Stimulated activated naive B cell treated with anti-CD40 and anti-IgM and Interleukin-4, amounts not matched to agents 10 μg/mL and 1 μg/mL and 100 μg/mL, for 72 hours (primary cell): Measurements from ENCODE around the gene PCDH9.

Source experiments
- ATAC-seq, 2 donors: fragments of 150-1000 bp; cut with Tn5 transposase; replicated peaks; 2 replicates each; pipeline ENCODE4 v1.10.0; 2021; ENCODE audit warnings: moderate library complexity in 1 of 2
- DNase-seq: peaks from one replicate; pipeline ENCODE4 v3.0.0; 2021
- H3K27ac Mint-ChIP-seq: one replicate; pipeline ENCODE4 v1.8.0; 2022; ENCODE audit warnings: mild to moderate bottlenecking, mixed read lengths
- H3K27me3 Mint-ChIP-seq, 2 donors: one replicate each; pipeline ENCODE4 v1.8.0; 2022; ENCODE audit warnings: mixed read lengths in 2 of 2
- H3K36me3 Mint-ChIP-seq, 2 donors: one replicate each; pipeline ENCODE4 v1.8.0; 2022; ENCODE audit warnings: mixed read lengths in 2 of 2, mild to moderate bottlenecking in 1 of 2
- H3K4me1 Mint-ChIP-seq, 2 donors: one replicate each; pipeline ENCODE4 v1.8.0; 2022; ENCODE audit warnings: mixed read lengths in 2 of 2, mild to moderate bottlenecking in 1 of 2
- H3K4me3 Mint-ChIP-seq, 2 donors: one replicate each; pipeline ENCODE4 v1.8.0; 2022; ENCODE audit warnings: mild to moderate bottlenecking in 2 of 2, mixed read lengths in 2 of 2, moderate library complexity in 1 of 2
- H3K9me3 Mint-ChIP-seq, 2 donors: one replicate each; pipeline ENCODE4 v1.8.0; 2022; ENCODE audit warnings: mixed read lengths in 2 of 2, mild to moderate bottlenecking in 1 of 2

Gene PCDH9

GRCh38 chr13:67014399-67014798 is 215.7 kb downstream of the PCDH9 start:
- Mint-ChIP-seq H3K4me3 (no peak overlapping the region), H3K4me1 (peaks cover 7 to 9% of the 10 kb centered on the region in 2 donors), H3K27me3 (no peaks in the 10 kb centered on the region), H3K27ac (no peak overlapping the region), H3K36me3 (no peaks in the 10 kb centered on the region), H3K9me3 (no peaks in the 10 kb centered on the region)
- DNase-seq (no peak), ATAC-seq (no peak)

GRCh38 chr13:67013709-67014108 is 216.4 kb downstream of the PCDH9 start:
- ATAC-seq: no peak
- H3K9me3 Mint-ChIP-seq: no peaks in the 10 kb centered on the region
- no peaks in the 10 kb centered on the region for H3K36me3 Mint-ChIP-seq
- H3K4me3 Mint-ChIP-seq: no peak overlapping the region
- no peaks in the 10 kb centered on the region for H3K27me3 Mint-ChIP-seq
- peaks cover 3 to 5% of the 10 kb centered on the region in 2 donors for H3K4me1 Mint-ChIP-seq
- no peak overlapping the region for H3K27ac Mint-ChIP-seq
- no peak for DNase-seq

GRCh38 chr13:67008075-67008668 is 222.0 kb downstream of the PCDH9 start:
- ATAC-seq (no peak), DNase-seq (no peak)
- H3K4me3 Mint-ChIP-seq: no peak overlapping the region
- H3K36me3 Mint-ChIP-seq: no peaks in the 10 kb centered on the region
- no peaks in the 10 kb centered on the region for H3K9me3 Mint-ChIP-seq
- H3K27me3 Mint-ChIP-seq: no peaks in the 10 kb centered on the region
- H3K27ac Mint-ChIP-seq: no peak overlapping the region
- H3K4me1 Mint-ChIP-seq: no peaks in the 10 kb centered on the region

GRCh38 chr13:67004511-67004910 is 225.6 kb downstream of the PCDH9 start:
- H3K27me3 Mint-ChIP-seq: no peaks in the 10 kb centered on the region
- ATAC-seq (no peak), DNase-seq (no peak)
- H3K9me3 Mint-ChIP-seq: no peaks in the 10 kb centered on the region
- H3K4me1 Mint-ChIP-seq: no peaks in the 10 kb centered on the region
- H3K36me3 Mint-ChIP-seq: no peaks in the 10 kb centered on the region
- no peak overlapping the region for H3K27ac Mint-ChIP-seq
- H3K4me3 Mint-ChIP-seq: no peak overlapping the region

GRCh38 chr13:67003743-67004142 is 226.4 kb downstream of the PCDH9 start:
- Mint-ChIP-seq H3K27ac (no peak overlapping the region), H3K4me3 (no peak overlapping the region), H3K27me3 (no peaks in the 10 kb centered on the region), H3K36me3 (peaks cover 0 to 1% of the 10 kb centered on the region in 2 donors), H3K9me3 (no peaks in the 10 kb centered on the region), H3K4me1 (peaks cover 1% of the 10 kb centered on the region in 2 donors)
- ATAC-seq (no peak), DNase-seq (no peak)

- ATAC-seq: no peak
- DNase-seq: no peak
- peaks cover 0 to 2% of the 10 kb centered on the region in 2 donors for H3K9me3 Mint-ChIP-seq
- H3K36me3 Mint-ChIP-seq: peaks cover 3 to 4% of the 10 kb centered on the region in 2 donors
- H3K27me3 Mint-ChIP-seq: no peaks in the 10 kb centered on the region
- H3K4me1 Mint-ChIP-seq: peaks cover 13 to 25% of the 10 kb centered on the region in 2 donors
- no peak overlapping the region for H3K27ac Mint-ChIP-seq
- no peak overlapping the region for H3K4me3 Mint-ChIP-seq
These were observed 228.8 kb downstream of the PCDH9 start for GRCh38 chr13:67001363-67001762.

- Mint-ChIP-seq H3K9me3 (peaks cover 0 to 2% of the 10 kb centered on the region in 2 donors), H3K4me3 (no peak overlapping the region), H3K36me3 (peaks cover 3 to 4% of the 10 kb centered on the region in 2 donors), H3K4me1 (peaks cover 21 to 45% of the 10 kb centered on the region in 2 donors), H3K27me3 (no peaks in the 10 kb centered on the region), H3K27ac (peak overlapping the region; percentile 82)
- DNase-seq (no peak), ATAC-seq (no peak)
These were observed 233.6 kb downstream of the PCDH9 start for GRCh38 chr13:66996503-66996902.

GRCh38 chr13:66995203-66995611 is 234.9 kb downstream of the PCDH9 start:
- peak; percentile 68 to 74 for ATAC-seq
- Mint-ChIP-seq H3K9me3 (peaks cover 0 to 2% of the 10 kb centered on the region in 2 donors), H3K27ac (peak overlapping the region; percentile 80), H3K4me3 (peak overlapping the region; percentile 62 to 77), H3K36me3 (peaks cover 3 to 4% of the 10 kb centered on the region in 2 donors), H3K4me1 (peaks cover 21 to 45% of the 10 kb centered on the region in 2 donors), H3K27me3 (no peaks in the 10 kb centered on the region)
- DNase-seq: peak; percentile 11

- H3K27ac Mint-ChIP-seq: peak overlapping the region; percentile 80
- ATAC-seq (peak; percentile 59 to 60), DNase-seq (peak; percentile 4)
- peaks cover 3 to 4% of the 10 kb centered on the region in 2 donors for H3K36me3 Mint-ChIP-seq
- H3K27me3 Mint-ChIP-seq: no peaks in the 10 kb centered on the region
- peak overlapping the region; percentile 66 to 77 for H3K4me3 Mint-ChIP-seq
- peaks cover 0 to 2% of the 10 kb centered on the region in 2 donors for H3K9me3 Mint-ChIP-seq
- peaks cover 21 to 45% of the 10 kb centered on the region in 2 donors for H3K4me1 Mint-ChIP-seq
These were observed 235.5 kb downstream of the PCDH9 start for GRCh38 chr13:66994517-66995202.

GRCh38 chr13:66994097-66994496 is 236.0 kb downstream of the PCDH9 start:
- Mint-ChIP-seq H3K4me3 (peak overlapping the region; percentile 66 to 75), H3K4me1 (peaks cover 21 to 45% of the 10 kb centered on the region in 2 donors), H3K9me3 (peaks cover 0 to 2% of the 10 kb centered on the region in 2 donors), H3K27me3 (no peaks in the 10 kb centered on the region), H3K36me3 (peaks cover 3 to 4% of the 10 kb centered on the region in 2 donors), H3K27ac (peak overlapping the region; percentile 80)
- peak; percentile 88 to 90 for ATAC-seq
- DNase-seq: peak; percentile 67

GRCh38 chr13:66992719-66993118 is 237.4 kb downstream of the PCDH9 start:
- Mint-ChIP-seq H3K27me3 (no peaks in the 10 kb centered on the region), H3K9me3 (no peaks in the 10 kb centered on the region), H3K4me1 (peaks cover 13 to 33% of the 10 kb centered on the region in 2 donors), H3K27ac (no peak overlapping the region), H3K4me3 (no peak overlapping the region), H3K36me3 (peaks cover 0 to 3% of the 10 kb centered on the region in 2 donors)
- ATAC-seq: no peak
- no peak for DNase-seq

GRCh38 chr13:66992183-66992582 is 238.0 kb downstream of the PCDH9 start:
- no peaks in the 10 kb centered on the region for H3K27me3 Mint-ChIP-seq
- ATAC-seq (no peak), DNase-seq (no peak)
- peaks cover 12 to 28% of the 10 kb centered on the region in 2 donors for H3K4me1 Mint-ChIP-seq
- peaks cover 0 to 2% of the 10 kb centered on the region in 2 donors for H3K36me3 Mint-ChIP-seq
- no peak overlapping the region for H3K27ac Mint-ChIP-seq
- no peak overlapping the region for H3K4me3 Mint-ChIP-seq
- H3K9me3 Mint-ChIP-seq: no peaks in the 10 kb centered on the region

GRCh38 chr13:66984241-66984640 is 245.9 kb downstream of the PCDH9 start:
- H3K4me3 Mint-ChIP-seq: no peak overlapping the region
- no peak for ATAC-seq

GRCh38 chr13:66981912-66982311 is 248.2 kb downstream of the PCDH9 start:
- Mint-ChIP-seq H3K4me1 (no peaks in the 10 kb centered on the region), H3K4me3 (no peak overlapping the region), H3K9me3 (peaks cover 0 to 2% of the 10 kb centered on the region in 2 donors), H3K27ac (no peak overlapping the region), H3K36me3 (peaks cover 0 to 3% of the 10 kb centered on the region in 2 donors), H3K27me3 (no peaks in the 10 kb centered on the region)
- ATAC-seq (no peak), DNase-seq (no peak)

More at GRCh38 chr13:66984241-66984640, 245.9 kb downstream of the PCDH9 start:
- DNase-seq: no peak
- H3K27me3 Mint-ChIP-seq: no peaks in the 10 kb centered on the region
- H3K9me3 Mint-ChIP-seq: peaks cover 0 to 2% of the 10 kb centered on the region in 2 donors
- H3K27ac Mint-ChIP-seq: no peak overlapping the region
- H3K4me1 Mint-ChIP-seq: no peaks in the 10 kb centered on the region
- peaks cover 0 to 3% of the 10 kb centered on the region in 2 donors for H3K36me3 Mint-ChIP-seq

GRCh38 chr13:66977161-66977560 is 253.0 kb downstream of the PCDH9 start:
- H3K4me3 Mint-ChIP-seq: no peak overlapping the region
- H3K27ac Mint-ChIP-seq: no peak overlapping the region
- no peaks in the 10 kb centered on the region for H3K4me1 Mint-ChIP-seq
- ATAC-seq (no peak), DNase-seq (no peak)
- H3K36me3 Mint-ChIP-seq: no peaks in the 10 kb centered on the region
- peaks cover 0 to 3% of the 10 kb centered on the region in 2 donors for H3K9me3 Mint-ChIP-seq
- H3K27me3 Mint-ChIP-seq: no peaks in the 10 kb centered on the region
